Colon (tissue), 2 donors: ENCODE measurements around the gene INTS7.
"Not testable (repeated sequence)": the region's sequence is repeated elsewhere in the genome, so short reads cannot be mapped to it uniquely, and the experiment has no call there.

ENCODE experiments used
- FAIRE-seq: peaks from 2 replicates; lab custom pipeline; 2012; peaks lifted over from hg19 to GRCh38; lab: Jason Lieb, UNC
- donor health status: control.
- donor health status: control.

INTS7 gene

DNA sequence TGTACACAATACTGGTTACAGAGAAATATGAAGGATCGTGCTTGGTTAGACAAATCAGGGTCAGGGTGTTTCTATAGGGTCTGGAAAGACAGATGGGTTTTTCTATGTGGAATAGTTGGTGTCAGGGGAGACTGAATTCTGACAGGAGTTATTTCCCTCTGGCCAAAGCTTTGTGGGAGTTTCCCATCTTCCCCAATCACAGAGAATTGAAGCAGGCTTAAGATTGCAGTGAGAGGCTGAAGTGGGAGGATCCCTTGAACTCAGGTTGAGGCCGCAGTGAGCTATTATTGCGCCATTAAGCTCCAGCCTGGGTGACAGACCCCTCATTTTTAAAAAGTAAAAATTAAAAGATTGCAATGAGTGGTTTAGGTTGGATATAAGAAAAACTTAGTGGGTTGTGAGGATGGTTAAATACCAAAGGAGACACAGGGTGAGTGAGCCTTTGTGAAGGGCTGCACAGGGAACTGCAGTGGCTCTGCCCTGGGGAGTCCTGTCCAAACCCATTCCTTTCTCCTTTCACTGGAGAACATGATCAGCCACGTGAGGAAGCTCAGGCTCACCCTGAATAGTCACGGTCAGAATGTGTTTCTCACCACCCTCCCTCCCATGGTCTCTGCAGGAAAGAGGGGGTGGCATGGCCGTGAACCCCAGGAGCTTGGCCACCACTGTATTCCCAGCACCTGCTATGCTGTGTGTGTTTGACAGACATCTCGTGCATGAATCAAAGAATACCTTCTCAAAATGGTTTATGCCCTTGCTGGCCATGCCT lies 101.2 kb downstream of the INTS7 start:
- no peak for FAIRE-seq

DNA sequence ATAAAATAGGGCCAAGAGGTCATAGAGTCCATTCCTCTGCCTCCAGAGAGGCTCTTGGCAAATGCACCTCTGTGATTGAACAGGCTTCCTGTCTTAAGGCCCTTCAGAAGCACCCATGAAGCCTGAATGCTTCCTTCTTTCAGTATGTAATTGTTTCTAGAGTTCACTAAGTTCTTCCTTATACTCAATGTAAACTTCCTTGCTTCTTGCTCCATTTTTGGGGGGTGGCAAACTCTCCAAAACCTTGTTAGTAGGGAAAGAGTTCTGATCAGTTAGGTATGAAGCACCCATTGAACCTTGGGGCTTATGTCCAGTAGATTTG lies 102.5 kb downstream of the INTS7 start:
- no peak for FAIRE-seq

DNA sequence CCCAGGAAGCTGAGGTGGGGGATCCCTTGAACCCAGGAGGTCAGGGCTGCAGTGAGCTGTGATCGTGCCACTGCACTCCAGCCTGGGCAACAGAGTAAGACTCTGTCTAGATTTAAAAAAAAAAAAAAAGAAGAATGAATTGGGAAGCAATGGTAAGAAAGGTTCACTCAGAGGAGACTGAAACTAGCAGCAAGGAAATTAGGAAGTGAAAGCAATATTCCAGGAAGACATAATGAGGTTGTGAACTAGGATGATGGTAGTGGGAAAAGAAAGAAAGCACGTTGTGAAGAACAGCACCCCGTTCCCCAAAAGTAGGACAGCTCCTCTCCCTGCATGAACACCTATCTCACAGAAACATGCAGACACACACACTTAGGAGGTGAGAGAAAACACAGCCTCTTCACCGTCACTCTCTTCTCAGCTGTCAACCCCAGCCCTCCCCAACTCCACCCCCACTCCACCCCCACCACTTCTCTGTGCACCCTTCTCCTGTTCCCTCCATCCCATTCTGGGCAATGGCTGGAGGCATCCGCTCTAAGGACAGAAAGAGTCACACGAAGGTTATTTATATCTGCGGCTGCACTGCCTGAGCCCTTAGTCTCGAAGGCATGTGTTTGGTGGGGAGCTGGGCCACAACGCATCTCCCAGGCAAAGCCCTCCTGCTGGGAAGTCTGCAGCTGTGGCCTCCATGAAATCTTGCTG lies 103.0 kb downstream of the INTS7 start:
- no peak for FAIRE-seq

DNA sequence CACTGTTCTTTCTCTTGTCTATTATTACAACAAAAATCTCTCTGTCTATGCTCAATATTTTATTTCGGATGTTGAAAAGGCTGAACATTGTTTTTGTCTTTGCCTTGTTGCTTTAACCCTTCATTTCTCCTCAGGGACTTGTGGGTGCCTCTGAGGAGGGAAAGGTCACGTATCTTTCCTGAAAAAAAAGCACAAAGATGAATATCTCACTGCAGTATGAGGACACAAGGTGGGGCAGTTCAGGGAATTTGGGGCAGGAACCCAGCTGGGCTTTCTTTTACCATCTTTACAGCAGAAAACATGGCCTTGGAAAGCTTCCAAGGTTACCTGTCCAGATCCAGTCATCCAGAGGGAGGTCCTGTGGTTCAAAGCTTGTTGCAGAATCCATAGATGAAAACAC lies 105.7 kb downstream of the INTS7 start:
- FAIRE-seq = no peak

DNA sequence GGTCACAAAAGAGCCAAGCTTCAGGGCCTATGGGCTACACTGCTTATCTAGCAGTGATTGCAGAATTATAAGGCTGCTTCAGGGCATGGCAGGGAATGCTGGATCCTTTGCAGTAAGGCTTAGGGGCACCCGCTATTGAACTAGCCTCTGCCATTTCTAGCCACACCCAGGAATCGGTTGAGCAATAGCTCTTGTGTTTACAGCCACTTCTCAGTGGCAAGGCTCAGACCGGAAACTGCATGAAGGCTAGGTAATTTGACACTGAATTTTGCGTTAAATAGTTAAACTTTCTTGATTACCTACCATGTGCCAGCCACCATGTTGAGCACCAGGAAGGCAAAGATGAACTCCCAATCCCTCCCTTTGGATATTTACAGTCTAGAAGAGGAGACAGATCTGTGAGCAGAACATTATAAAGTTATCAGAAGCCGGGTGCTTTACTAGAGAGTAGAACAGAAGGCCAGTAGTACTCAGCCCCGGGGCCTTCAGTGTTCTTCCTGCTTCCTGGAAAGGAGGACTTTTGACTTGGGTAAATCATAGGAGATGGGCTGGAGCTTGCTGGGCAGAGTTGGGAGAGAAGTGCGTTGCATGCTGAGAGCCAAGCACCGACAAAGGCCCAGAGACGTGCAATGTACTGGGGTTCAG lies 106.2 kb downstream of the INTS7 start:
- no peak for FAIRE-seq

DNA sequence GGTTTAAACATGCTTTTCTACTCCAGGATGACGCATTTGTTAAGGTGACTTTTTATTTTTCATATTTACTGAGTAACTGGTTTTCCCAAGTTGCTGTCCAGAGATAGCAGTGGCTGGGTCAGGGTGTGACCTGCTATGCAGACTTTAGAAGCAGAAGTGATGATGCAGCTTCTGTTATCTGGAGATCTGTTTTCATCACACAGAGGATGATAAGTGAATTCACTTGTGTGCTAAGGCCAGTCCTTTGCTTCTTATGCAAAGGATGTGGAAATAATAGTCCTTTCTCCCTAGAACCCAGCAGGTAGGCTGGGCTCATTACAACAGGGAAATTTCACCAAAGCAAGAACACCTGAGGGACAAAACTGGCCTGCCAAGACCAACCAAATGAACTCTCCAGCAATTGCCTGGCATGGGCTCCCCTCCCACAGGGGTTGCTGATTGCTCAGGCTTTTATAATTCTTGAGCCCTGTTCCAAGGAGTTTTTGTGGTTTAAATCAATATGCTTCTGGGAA lies 107.0 kb downstream of the INTS7 start:
- no peak for FAIRE-seq

DNA sequence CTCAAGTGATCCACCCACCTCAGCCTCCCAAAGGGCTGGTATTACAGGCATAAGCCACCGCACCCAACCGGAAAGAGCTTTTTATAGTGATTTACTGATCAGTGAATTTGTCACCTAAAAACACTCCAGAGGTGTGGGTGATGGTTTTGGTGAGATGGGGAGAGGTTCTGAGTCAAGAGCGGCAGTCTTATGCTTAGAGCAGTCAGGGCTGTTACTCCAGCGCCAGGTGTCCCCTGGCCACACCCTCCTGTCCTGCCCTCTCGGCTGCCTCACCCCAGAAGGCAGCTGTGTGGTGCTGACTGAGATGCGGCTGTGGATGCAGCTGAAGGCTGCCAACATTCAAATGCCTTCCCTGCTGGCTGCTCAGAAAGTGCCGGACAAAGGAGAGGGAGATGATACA lies 110.3 kb downstream of the INTS7 start:
- FAIRE-seq = no peak

DNA sequence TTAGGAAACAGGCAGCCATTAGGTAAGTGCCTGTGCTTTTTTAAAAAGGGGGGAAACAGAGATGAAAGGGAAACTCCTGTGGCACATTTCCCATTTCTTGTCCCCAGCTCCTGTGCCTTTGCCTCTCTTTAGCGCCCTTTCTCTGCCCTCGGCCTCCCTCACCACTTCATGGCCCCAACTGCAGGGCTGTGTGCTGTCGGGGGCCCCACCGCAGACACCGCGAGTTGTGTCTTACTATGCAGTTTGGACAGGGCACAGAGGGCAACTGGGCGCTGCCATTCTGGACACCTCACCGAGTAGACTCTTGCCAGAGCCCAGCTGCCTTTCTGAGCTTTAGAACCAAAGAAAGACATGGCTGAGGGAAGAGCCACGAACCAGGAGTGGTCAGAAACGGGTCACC lies 111.1 kb downstream of the INTS7 start:
- FAIRE-seq = no peak

DNA sequence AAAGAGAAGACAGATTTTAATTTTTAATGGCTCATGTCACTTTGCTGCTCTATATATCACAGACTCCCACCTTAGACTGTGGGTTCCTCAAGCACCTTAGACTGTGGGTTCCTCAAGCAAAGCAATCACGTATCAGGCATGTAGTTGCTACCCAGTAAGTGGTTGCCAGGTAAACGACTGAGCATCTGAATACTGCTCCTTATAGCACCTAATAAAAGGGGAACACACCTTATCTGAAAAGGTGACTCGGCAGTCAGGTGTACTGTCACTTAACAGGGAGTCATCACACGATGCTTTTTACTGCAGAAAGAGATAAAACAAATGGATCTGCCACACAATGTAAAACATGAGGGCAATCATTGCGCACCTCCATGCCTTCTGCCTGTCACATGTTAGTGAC lies 112.3 kb downstream of the INTS7 start:
- FAIRE-seq = no peak

DNA sequence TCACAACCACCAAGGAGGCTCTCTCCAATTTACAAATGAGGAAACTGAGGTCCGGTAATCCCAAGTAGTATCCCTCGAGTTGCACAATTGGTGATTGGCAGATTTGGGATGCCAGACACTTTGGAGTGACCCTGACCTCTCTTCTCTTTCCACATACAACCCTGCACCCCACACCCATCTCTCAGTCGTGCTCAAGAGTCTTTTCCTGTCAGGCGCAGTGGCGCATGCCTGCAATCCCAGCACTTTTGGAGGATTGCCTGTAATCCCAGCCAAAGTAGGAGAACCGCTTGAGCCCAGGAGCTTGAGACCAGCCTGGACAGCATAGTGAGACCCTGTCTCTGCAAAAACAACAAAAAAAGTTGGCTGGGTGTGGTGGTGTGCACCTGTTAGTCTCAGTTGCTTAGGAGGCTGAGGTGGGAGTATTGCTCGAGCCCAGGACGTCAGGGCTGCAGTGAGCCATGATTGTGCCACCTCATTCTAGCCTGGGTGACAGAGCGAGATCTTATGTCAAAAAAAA lies 113.7 kb downstream of the INTS7 start:
- FAIRE-seq = no peak

DNA sequence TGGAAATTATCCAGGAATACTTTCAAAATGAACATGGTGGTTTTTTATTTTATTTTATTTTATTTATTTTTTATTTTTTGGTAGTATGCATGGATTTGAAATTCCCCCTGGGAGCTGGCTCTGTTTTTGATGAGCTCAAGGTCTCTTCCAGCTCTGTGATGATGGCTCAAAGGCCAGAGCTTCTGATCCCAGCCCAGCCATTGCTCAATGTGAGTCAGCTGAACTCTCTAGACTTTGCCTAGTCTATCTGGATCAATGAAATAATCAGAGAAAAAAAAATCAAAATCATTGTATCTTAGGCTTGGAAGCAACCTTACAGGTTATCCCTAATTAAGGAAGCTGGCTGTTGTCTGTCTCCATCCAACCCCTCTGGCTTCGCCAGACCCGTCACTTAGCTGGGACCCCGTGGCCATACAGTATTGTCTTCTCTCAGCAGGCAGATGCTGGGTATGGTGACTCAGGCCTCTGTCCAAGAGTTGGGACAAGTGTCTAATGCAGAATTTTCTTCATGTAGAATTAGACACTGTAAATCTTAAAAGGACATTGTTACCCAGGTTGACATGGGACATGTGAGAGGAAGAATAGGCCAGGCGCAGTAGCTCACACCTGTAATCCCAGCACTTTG lies 114.6 kb downstream of the INTS7 start:
- FAIRE-seq = no peak

DNA sequence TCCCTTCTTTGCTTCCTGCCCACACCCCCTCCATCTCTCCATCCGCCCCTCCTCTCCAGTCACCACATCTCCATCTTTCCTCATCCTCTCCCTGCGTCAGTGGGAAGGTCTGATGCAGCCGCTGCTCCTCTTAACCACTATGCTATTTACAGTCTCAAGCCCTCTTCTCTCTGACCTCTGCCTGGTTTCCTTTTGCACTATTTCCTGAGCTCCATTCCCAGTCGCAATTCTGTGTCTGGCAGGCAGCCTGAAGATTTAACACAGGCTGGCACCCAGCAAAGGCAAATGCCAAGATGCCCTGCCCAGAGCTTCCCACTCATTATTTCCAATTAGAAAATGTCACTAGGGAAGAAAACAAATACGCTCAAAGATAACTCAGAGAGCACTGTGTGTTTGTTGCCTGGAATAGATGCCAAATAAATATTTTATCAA lies 115.2 kb downstream of the INTS7 start:
- no peak for FAIRE-seq

DNA sequence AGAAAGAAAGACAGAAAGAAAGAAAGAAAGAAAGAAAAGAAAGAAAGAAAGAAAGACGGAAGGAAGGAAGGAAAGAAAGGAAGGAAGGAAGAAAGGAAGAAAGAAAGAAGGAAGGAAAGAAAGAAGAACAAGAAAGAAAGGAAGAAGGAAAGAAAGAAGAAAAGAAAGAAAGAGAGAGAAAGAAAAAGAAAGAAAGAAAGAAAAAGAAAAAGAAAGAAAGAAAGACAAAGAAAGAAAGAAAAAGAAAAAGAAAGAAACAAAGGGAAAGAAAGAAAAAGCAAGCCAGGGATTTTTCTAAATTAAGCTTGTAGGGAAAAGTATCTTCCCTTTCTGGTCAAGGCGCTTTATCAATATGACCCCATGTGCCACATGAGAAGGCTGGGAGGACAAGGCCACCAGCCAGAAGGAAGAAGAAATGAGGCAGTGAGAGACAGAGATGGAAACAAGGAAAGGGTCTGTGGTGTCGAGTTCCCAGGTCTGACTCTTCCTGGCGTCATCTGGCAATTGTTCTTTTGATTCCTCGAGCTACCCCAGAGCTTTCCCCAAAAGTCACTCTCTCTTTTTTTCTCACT lies 116.4 kb downstream of the INTS7 start:
- no peak for FAIRE-seq

DNA sequence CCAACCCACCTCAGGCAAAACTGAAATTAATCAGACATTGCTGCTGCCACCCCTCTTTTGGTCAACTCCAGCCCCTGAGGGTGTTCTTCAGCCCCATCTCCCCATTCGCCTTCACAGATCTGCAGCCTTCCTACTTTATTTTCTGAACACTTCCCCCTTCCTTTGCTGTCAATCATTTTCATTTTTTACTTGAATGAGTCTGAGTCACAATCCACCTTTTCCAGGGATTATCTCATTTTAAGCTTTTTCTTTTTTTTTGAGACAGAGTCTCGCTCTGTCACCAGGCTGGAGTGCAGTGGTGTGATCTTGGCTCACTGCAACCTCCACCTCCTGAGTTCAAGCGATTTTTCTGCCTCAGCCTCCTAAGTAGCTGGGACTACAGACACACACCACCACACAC lies 118.9 kb downstream of the INTS7 start:
- not testable (repeated sequence) for FAIRE-seq

DNA sequence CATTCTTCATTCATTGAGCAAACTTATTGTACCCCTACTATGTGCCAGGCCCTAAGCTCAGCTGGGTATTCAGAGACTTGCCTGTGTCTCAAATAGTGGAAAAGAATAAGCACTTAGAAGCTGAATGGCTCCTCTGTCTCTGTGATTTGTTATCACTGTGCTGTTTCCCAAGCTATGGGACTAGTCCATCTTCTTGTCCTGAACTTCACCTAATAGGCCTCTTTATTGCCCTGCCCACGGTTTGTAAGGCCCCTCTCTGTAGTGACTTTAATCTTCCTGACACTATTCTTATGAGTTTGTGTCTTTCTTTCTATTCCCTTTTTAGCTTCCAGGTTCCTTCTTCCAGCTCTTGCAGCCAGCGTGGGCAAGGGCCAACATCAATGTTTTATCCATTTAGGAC lies 119.4 kb downstream of the INTS7 start:
- no peak for FAIRE-seq

DNA sequence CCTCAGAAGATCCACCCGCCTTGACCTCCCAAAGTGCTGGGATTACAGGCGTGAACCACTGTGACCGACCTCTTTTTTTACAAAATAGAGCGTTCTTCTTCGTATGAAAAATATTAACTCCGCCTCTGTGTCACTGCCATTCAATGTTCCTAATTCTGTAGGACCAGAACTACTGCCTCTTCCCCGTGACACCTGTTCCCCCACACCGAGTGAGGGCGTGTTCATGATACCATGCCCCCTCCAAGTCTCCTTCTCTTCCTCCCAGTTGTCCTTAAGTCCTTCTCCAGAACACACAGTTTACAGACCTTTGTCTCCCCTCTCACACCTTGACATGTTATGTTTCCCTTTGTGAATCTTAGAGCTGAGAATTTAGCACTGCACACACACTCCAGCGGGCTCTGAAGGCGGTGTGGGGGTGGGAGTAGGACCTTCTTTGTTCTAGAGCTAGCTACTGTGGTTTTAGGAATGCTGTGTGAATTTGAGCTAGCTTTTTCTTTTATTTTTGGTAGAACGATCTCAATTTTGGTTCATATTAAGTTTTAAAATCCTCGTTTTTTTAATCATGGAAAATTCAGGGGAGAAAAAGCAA lies 122.4 kb downstream of the INTS7 start:
- no peak for FAIRE-seq

DNA sequence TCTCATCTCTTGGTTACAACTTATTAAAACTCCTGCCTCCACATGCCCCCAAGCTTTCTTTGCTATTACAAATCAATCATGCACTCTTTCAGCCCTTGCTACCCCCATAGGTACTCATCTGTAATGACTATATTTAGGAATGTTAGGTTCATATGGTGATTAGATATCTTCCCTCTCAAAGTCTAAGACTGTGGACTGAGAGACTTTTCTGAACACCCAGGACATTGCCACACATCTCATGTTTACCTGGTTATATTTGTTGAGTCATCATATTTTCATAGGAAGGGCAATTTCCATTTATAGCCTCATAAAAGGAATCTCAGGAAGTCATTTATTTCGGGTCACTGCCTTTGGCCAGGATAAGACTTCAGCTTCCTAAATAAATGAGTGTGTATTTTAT lies 123.3 kb downstream of the INTS7 start:
- FAIRE-seq = no peak

DNA sequence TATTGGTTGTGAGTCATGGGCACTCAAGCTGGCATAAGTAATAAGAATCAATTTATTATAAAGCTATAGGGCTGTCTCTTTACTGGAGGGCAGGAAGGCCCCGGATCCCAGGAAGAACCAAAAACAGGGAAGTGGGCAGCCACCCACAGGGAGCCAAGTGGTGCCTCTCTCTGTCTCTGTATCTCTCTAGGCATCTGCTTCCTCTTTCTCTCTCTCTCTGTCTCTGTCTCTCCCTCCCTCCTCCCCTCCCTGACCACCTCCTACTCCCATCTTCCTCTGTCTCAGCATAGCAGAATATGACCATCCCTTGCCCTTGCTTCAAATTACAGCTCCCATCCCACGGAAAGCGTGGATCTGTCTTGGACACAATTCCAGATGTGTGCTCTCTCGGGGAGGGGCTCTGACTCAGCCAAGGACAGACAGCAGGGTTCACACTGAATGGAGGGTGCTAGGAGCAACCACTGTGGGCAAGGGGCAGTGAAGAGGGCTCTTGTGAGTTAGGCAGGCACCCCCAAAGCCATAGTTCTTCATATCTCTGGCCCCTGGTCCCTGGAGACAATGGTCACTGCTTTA lies 124.4 kb downstream of the INTS7 start:
- FAIRE-seq = no peak

DNA sequence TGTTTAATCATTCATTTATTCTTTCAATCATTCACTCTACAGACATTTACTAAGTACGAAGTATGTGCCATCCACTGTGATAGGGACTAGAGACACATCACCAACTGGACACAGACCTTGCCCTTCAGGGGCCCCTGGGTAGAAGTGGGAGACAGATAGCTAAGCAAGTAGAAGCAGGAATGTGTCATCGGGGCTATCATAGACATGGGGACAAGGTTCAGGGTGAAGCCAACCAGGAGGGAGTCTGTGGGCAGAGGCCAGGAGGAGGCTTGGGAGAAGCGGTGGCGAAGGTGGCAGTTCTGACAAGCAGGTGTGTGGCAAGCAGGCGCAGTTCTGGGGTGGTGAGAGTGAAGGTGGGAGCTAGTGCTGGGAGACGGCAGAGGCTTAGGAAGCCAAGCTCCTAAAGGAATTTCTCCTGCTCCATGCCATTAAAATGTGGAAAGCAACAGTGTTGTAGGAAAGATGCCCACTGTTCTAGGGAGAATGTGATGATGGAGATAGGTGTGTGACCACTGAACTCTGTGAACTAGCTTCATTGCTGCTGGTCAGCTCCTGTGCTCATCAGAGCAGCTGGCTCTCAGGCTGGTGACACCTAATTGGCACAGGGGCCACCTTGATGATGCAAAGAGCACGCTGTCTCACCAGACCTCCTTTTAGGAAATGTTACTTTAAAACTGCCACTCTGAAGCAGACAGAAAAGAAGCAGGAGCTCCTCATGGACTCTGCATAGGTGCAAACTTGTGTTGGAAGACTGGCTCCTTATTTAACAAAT lies 125.1 kb downstream of the INTS7 start:
- FAIRE-seq = no peak

DNA sequence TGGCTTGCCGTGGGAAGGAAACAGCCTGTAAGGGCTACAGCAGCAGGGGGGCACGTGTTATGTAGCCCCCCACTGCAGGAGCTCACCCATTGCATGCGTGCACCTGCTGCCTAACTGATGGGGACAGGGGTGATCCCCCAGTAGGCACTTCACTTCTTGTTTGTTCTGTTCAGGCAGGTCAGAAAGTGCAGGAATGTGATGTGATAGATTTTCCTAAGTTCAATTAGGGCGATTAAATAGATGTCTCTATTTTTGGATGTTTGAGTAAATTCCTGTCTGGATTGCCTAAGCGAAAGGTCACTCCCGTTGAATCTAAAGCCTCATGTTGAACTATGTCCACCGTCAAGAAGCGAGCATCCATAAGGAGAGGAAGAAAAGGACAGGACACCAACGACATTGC lies 126.0 kb downstream of the INTS7 start:
- FAIRE-seq = no peak

DNA sequence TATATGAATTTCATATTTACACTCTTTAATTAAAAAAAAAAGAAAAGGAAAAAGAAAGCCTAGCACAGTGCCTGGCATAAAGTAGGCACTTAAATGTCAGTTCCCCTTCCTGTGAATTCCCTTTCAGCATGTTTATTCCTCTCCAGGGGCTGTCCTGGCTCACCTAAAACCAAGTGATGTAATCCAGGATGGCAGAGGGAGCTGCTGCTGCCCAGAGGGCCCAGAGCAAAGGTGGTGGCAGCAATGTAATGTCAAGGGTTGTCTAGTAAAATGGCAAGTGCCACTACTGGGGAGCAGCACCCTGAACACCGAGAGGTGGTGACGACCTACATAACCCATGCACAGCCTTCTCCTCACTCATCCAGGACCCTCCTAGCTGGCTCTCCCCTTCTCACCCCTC lies 126.4 kb downstream of the INTS7 start:
- no peak for FAIRE-seq
